Body of pancreas (tissue), 4 donors: ENCODE data around the gene SEMA4D. TPM values are rescaled to one million over a fixed set of nuclear protein-coding genes. Genes with fewer than 3 reads are reported as not detected.

Source experiments
- ATAC-seq: fragments of 150-250 bp; one replicate; pipeline ENCODE4 v1.9.1; 2016
- DNase-seq, 4 donors: peaks; one replicate each; pipeline ENCODE4 v3.0.0-alpha.2; 2019
- H3K27ac ChIP-seq, 4 donors: fragments of 200-600 bp; sonication (generic); 1 replicate in 3 of 4; 2 replicates in 1 of 4; pipeline versions ENCODE4 v1.5.1 to v1.6.1; 2016 to 2019; ENCODE audit warnings: mild to moderate bottlenecking in 1 of 4, mixed read lengths in 1 of 4, moderate library complexity in 1 of 4
- H3K27me3 ChIP-seq, 2 donors: fragments of 200-600 bp; sonication (generic); one replicate each; pipeline ENCODE4 v1.6.0; 2016; ENCODE audit warnings: mild to moderate bottlenecking in 1 of 2
- H3K36me3 ChIP-seq, 2 donors: fragments of 200-600 bp; sonication (generic); replicated peaks in 1 of 2; 2 replicates each; pipeline ENCODE4 v1.5.1; 2016; ENCODE audit warnings: low read depth in 2 of 2; ENCODE audit not compliant: insufficient read depth in 1 of 2
- H3K4me1 ChIP-seq: fragments of 200-600 bp; sonication (generic); one replicate; pipeline ENCODE4 v1.6.0; 2016
- H3K4me3 ChIP-seq, 2 donors: fragments of 200-600 bp; sonication (generic); 1 replicate in 1 of 2; 2 replicates in 1 of 2; pipeline ENCODE4 v1.5.1; 2016 to 2019
- H3K9me3 ChIP-seq, 3 donors: fragments of 200-600 bp; sonication (generic); 1 replicate in 2 of 3; 2 replicates in 1 of 3; pipeline ENCODE4 v1.5.1; 2016
- POLR2A ChIP-seq, 3 donors: fragments of 450-650 bp; IDR thresholded peaks; one replicate each; pipeline ENCODE4 v1.6.1; 2016; ENCODE audit warnings: antibody characterized with exemption in 3 of 3, mild to moderate bottlenecking in 2 of 3
- WGBS, 2 donors: methylation state at CpG; one replicate each; pipeline ENCODE4 v1.1.5; 2017; 5-methylcytosine and 5-hydroxymethylcytosine counted together
- intact Hi-C: fragments of 100-400 bp; cut with DNase I; formaldehyde crosslinking; loops from one replicate; pipeline ENCODE4 v1.15.1; 2023
- total RNA-seq, 2 donors: library from RNA; depleted of rRNA; stranded (reverse); fragments of >200 nt; gene quantifications; one replicate each; pipeline ENCODE4 v1.1.0, GENCODE V29; 2016
- TF ChIP-seq, protein P1 (sequence below), 7 experiments: fragments of 450-650 bp in 4 of 7; fragments of 200-600 bp in 3 of 7; sonication (generic) in 3 of 7; IDR thresholded peaks; one replicate each; pipeline ENCODE4 v1.5.1; 2016 to 2019; ENCODE audit warnings: antibody characterized with exemption in 7 of 7

The SEMA4D gene
- total RNA-seq, 2 donors from 2014 or later: 15.6 to 18.1 TPM

DNA sequence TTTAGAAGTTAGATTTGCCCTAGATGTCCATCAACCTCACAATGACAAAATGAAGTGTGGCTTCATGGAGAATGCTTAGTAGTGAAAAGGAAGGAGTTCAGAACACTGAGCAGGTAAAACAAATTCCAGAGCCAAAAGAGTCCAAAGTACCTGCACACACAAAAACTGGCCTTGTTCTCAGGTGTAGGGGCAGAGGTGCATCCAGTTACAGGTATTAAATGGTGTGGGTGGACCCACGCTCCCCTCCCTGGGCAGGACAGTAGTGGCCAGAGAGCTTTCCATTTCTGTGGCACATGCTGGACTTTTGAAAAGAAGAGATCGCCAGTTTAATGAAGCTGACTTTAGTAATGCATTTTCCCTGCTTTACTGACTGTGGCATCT, 132.4 kb downstream of the SEMA4D start:
- Histone ChIP-seq H3K36me3 (peaks cover 0 to 11% of the 10 kb centered on the region in 2 donors), H3K27me3 (no peaks in the 10 kb centered on the region), H3K4me1 (no peaks in the 10 kb centered on the region), H3K4me3 (no peak overlapping the region), H3K9me3 (no peaks in the 10 kb centered on the region), H3K27ac (no peak overlapping the region)
- WGBS, 2 donors: 88 to 90% methylated on average over 2 of the region's 2 CpGs
- no peak for TF ChIP-seq POLR2A (IDR thresholded peaks at IDR 0.05)
- TF ChIP-seq, protein P1, sequence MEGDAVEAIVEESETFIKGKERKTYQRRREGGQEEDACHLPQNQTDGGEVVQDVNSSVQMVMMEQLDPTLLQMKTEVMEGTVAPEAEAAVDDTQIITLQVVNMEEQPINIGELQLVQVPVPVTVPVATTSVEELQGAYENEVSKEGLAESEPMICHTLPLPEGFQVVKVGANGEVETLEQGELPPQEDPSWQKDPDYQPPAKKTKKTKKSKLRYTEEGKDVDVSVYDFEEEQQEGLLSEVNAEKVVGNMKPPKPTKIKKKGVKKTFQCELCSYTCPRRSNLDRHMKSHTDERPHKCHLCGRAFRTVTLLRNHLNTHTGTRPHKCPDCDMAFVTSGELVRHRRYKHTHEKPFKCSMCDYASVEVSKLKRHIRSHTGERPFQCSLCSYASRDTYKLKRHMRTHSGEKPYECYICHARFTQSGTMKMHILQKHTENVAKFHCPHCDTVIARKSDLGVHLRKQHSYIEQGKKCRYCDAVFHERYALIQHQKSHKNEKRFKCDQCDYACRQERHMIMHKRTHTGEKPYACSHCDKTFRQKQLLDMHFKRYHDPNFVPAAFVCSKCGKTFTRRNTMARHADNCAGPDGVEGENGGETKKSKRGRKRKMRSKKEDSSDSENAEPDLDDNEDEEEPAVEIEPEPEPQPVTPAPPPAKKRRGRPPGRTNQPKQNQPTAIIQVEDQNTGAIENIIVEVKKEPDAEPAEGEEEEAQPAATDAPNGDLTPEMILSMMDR (IDR thresholded peaks at IDR 0.05): no peak
- ATAC-seq (no peak), DNase-seq (no peak)
- intact Hi-C loops: no loop called here

DNA sequence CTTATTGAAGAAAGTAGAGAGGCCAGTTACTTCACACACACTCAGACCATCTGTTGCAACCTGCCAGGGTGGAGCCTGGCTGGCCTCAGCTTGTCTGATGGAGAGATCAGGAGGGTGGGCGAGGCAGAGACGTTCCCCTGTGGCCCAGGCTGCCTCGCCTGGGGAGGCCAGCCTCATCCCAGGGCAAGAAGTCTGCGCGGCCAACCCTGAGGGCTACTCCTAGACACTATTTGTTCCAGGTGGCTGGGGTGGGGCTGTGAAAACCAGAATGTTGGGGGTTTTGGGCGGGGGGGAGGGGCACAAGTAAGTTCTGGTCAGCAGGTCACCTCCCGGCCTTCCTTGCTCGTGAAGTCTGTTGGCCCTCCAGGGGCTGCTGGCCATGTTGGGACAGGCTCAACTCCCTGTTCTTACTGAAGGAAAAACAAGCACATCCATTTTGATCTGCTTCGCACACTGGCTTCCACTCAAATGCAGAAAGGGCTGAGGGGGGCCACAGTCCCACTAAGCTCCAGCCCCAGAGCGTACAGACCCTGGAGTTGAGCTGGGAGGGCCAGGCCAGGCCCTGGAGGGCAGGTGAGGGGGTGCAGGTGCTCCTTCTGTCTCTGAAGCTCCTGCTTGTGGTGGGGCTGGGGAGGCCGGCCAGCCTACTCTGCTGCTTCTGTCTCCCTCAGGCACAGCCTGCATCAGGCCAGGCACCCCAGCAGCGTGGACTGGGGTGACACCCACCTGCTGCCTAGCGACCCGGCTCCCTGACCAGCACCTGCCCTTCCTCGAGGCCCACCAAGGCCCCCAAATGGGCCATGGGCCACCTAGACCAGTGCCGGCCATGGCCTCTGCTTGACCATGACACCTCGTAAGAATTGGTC, 133.0 kb downstream of the SEMA4D start:
- intact Hi-C loops: no loop called here
- 90 to 96% methylated on average over 11 to 17 of the region's 17 CpGs for WGBS, 2 donors
- TF ChIP-seq POLR2A (IDR thresholded peaks at IDR 0.05): no peak
- TF ChIP-seq, protein P1 (IDR thresholded peaks at IDR 0.05): no peak
- H3K36me3 ChIP-seq: peaks cover 0 to 15% of the 10 kb centered on the region in 2 donors
- no peaks in the 10 kb centered on the region for H3K9me3 ChIP-seq
- no peaks in the 10 kb centered on the region for H3K4me1 ChIP-seq
- no peaks in the 10 kb centered on the region for H3K27me3 ChIP-seq
- no peak for DNase-seq
- H3K4me3 ChIP-seq: no peak overlapping the region
- ATAC-seq: no peak
- H3K27ac ChIP-seq: no peak overlapping the region

DNA sequence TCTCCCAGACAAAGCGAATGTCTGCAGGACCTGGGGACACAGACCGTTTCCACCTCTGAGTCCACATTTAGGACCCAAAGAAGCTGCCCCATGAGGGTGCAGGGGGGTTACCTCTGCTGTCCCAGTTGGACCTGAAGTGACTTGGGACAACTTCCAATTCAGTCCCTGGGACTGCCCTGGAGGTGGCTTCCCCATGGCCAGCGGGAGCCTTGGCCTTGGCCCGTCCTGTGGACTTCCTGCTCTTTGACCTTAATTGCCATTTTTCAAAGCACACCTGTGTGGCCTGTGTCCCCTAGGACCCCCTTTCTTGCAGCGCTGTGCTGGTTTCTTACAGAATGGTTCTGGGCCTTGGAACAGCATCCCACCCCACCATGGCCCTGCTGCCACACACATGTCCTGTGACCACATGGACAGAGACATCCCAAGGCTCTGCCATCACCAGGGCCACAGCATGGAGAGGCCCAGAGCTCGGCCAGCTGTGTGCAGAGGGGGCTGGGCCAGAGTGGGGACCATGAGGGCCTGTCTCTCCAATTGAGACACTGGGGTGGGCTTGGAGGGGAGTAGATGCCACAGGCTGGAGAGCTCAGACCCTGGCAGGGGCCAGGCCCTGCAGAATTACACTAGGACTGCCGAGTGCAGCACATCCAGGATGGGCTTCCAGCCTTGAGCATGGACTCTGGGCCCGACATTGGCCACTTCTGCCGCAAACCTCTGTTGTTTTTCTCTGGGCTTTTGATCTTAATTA, 133.8 kb downstream of the SEMA4D start:
- ATAC-seq (no peak), DNase-seq (no peak)
- 89 to 94% methylated on average over 7 to 9 of the region's 9 CpGs for WGBS, 2 donors
- peaks cover 0 to 16% of the 10 kb centered on the region in 2 donors for H3K36me3 ChIP-seq
- H3K4me1 ChIP-seq: no peaks in the 10 kb centered on the region
- intact Hi-C loops: no loop called here
- H3K27me3 ChIP-seq: no peaks in the 10 kb centered on the region
- H3K9me3 ChIP-seq: no peaks in the 10 kb centered on the region
- TF ChIP-seq, protein P1 (IDR thresholded peaks at IDR 0.05): no peak
- no peak for TF ChIP-seq POLR2A (IDR thresholded peaks at IDR 0.05)
- no peak overlapping the region for H3K27ac ChIP-seq
- H3K4me3 ChIP-seq: no peak overlapping the region

DNA sequence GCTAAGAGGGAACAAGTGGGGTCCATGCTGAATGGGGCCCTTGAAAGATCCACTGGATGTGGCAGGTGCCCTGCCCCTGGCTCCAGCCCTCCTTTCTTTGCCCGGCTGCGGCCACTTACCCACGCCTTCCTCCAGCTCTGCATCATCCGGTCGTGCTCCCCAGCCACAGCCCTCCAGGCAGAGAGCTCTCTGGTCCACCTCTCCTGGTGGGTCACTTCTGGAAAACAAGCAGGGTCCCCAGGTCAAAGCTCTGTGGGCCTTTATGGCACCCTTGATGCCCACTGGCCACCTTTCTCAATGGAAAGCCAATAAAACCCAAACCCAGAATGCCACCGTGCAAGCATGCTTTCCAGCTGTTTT, 134.6 kb downstream of the SEMA4D start:
- intact Hi-C loops: no loop called here
- Histone ChIP-seq H3K9me3 (no peaks in the 10 kb centered on the region), H3K27ac (no peak overlapping the region), H3K36me3 (peaks cover 0 to 19% of the 10 kb centered on the region in 2 donors), H3K27me3 (no peaks in the 10 kb centered on the region), H3K4me3 (no peak overlapping the region), H3K4me1 (no peaks in the 10 kb centered on the region)
- WGBS, 2 donors: 87 to 89% methylated on average over 6 of the region's 6 CpGs
- ATAC-seq (no peak), DNase-seq (no peak)
- TF ChIP-seq POLR2A (IDR thresholded peaks at IDR 0.05): no peak
- TF ChIP-seq, protein P1 (IDR thresholded peaks at IDR 0.05): no peak
